Measurements from ENCODE around the gene INPPL1.

DNA sequence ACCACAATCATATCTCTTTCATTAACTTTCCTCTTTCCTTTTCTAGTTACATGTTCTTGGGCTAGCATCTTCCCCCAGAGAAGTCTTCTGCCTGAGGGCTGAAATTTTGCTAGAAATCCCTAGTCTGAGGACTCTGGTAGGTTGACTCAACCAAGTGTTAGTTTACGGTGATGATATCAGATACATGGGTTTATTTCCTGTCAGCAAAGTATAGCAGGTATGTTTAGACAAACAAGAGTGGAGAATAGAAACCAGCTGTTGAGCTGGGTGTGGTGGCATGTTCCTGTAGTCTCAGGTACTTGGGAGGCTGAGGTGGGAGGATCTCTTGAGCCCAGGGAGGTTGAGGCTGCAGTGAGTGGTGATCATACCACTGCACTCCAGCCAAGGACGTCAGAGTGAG is 21.4 kb upstream of the INPPL1 start:
- TF ChIP-seq EZH2 (IDR thresholded peaks at IDR 0.05) (no peak), FOXP2 (optimal IDR thresholded peaks at IDR 0.05; ENCODE audit: control extremely low read depth, extremely low read length, insufficient read depth) (no peak), POLR2AphosphoS5 (IDR thresholded peaks at IDR 0.05; ENCODE audit: borderline replicate concordance, low read depth, low read length) (no peak)

Measured in SK-N-MC (cell line).